Colonic mucosa (tissue), 4 donors: ENCODE measurements around the gene EML1. TPM values are rescaled to one million over a fixed set of nuclear protein-coding genes. Genes with fewer than 3 reads are reported as not detected.

Experiments
- DNase-seq: peaks from one replicate; pipeline ENCODE4 v3.0.0-alpha.2; 2020
- H3K27ac ChIP-seq: fragments of 200-600 bp; one replicate; pipeline ENCODE4 v1.8.0; 2021
- H3K27me3 ChIP-seq: fragments of 200-600 bp; one replicate; pipeline ENCODE4 v1.8.0; 2021
- H3K36me3 ChIP-seq: fragments of 200-600 bp; one replicate; pipeline ENCODE4 v1.8.0; 2021
- H3K4me1 ChIP-seq: fragments of 200-600 bp; one replicate; pipeline ENCODE4 v1.8.0; 2021; ENCODE audit warnings: mild to moderate bottlenecking
- H3K4me3 ChIP-seq: fragments of 200-600 bp; one replicate; pipeline ENCODE4 v1.8.0; 2021
- H3K9ac ChIP-seq, 2 donors: one replicate each; pipeline ENCODE4 v1.7.0; 2013; ENCODE audit warnings: control low read depth in 2 of 2, low read depth in 2 of 2, low read length in 2 of 2
- H3K9me3 ChIP-seq: fragments of 200-600 bp; one replicate; pipeline ENCODE4 v1.8.0; 2021
- intact Hi-C: fragments of 100-400 bp; cut with DNase I; formaldehyde crosslinking; loops from one replicate; pipeline ENCODE4 v1.14.1; 2022
- total RNA-seq, 2 donors: library from RNA; stranded (reverse); fragmentation: NEBNext Ultra II Directional in 1 of 2; extraction: Animal tissue kit (Norgen Biotek cat#: 25700) in 1 of 2; gene quantifications; one replicate each; pipeline ENCODE4 v1.2.1, GENCODE V29; 2021
- TF ChIP-seq, protein P1 (sequence below): fragments of 200-600 bp; IDR thresholded peaks from one replicate; pipeline ENCODE4 v1.8.0; 2022; ENCODE audit warnings: antibody characterized with exemption, mild to moderate bottlenecking
- donor health status: healthy.
- donor health status: DM: no; HTN: no; CAD: no.
- donor health status: DM: no; HTN: no; CAD: no.

Gene EML1
- total RNA-seq, 2 donors from 2014 or later = 3.6 to 14.2 TPM

DNA sequence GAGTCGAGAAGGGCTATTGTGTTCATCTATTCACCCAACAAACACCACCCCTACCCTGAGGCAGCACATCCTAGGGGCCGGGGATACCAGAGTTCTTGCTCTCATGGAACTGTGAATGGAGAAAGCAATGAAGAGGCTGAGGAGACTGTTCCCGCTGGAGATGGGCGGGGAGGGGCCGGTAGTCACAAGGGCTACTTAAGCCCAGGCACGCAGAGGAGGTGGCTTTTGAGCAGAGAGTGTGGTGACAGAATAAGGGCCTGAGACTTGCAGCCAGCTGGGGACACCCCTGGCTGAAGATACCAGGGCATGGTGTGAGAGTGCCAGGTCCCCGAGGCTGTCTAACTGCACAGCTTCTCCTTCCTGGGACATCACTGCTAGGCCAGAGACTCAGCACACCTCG lies 157.9 kb downstream of the EML1 start:
- Histone ChIP-seq H3K27me3 (no peaks in the 10 kb centered on the region), H3K27ac (no peak overlapping the region), H3K36me3 (no peaks in the 10 kb centered on the region), H3K9me3 (no peaks in the 10 kb centered on the region), H3K4me1 (no peaks in the 10 kb centered on the region), H3K9ac (no peak overlapping the region), H3K4me3 (no peak overlapping the region)
- no peak for DNase-seq
- TF ChIP-seq, protein P1, sequence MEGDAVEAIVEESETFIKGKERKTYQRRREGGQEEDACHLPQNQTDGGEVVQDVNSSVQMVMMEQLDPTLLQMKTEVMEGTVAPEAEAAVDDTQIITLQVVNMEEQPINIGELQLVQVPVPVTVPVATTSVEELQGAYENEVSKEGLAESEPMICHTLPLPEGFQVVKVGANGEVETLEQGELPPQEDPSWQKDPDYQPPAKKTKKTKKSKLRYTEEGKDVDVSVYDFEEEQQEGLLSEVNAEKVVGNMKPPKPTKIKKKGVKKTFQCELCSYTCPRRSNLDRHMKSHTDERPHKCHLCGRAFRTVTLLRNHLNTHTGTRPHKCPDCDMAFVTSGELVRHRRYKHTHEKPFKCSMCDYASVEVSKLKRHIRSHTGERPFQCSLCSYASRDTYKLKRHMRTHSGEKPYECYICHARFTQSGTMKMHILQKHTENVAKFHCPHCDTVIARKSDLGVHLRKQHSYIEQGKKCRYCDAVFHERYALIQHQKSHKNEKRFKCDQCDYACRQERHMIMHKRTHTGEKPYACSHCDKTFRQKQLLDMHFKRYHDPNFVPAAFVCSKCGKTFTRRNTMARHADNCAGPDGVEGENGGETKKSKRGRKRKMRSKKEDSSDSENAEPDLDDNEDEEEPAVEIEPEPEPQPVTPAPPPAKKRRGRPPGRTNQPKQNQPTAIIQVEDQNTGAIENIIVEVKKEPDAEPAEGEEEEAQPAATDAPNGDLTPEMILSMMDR = no peak
- intact Hi-C loops = no loop called here

DNA sequence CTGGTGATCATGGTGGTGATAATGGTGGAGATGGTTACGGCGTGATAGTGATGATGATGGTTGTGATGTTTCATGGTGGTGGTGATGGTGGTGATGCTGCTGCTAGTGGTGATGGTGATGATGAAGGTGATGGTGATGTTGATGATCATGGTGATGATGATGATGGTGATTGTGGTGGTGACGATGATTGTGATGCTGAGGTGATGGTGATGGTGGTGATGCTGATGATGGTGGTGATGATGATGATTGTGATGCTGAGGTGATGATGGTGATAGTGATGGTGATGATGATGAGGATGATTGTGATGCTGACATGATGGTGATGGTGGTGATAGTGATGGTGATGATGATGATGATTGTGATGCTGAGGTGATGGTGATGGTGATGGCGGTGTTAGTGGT lies 158.8 kb downstream of the EML1 start:
- intact Hi-C loops = no loop called here
- TF ChIP-seq, protein P1 = no peak
- H3K9me3 ChIP-seq = no peaks in the 10 kb centered on the region
- DNase-seq = no peak
- H3K27me3 ChIP-seq = no peaks in the 10 kb centered on the region
- no peaks in the 10 kb centered on the region for H3K4me1 ChIP-seq
- no peak overlapping the region for H3K9ac ChIP-seq
- H3K36me3 ChIP-seq = no peaks in the 10 kb centered on the region
- no peak overlapping the region for H3K4me3 ChIP-seq
- H3K27ac ChIP-seq = no peak overlapping the region

DNA sequence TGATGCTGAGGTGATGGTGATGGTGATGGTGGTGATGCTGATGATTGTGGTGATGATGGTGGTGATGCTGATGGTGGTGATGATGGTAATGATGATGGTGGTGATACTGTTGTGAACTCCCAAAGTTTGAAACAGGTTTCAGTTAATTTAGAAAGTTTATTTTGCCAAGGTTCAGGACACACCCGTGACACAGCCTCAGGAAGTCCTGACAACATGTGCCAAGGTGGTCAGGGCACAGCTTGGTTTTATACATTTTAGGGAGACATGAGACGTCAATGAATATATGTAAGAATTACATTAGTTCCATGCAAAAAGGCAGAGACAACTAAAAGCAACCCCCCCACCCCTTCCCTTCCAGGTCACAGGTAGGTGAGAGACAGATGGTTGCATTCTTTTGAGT lies 159.2 kb downstream of the EML1 start:
- TF ChIP-seq, protein P1 = no peak

DNA sequence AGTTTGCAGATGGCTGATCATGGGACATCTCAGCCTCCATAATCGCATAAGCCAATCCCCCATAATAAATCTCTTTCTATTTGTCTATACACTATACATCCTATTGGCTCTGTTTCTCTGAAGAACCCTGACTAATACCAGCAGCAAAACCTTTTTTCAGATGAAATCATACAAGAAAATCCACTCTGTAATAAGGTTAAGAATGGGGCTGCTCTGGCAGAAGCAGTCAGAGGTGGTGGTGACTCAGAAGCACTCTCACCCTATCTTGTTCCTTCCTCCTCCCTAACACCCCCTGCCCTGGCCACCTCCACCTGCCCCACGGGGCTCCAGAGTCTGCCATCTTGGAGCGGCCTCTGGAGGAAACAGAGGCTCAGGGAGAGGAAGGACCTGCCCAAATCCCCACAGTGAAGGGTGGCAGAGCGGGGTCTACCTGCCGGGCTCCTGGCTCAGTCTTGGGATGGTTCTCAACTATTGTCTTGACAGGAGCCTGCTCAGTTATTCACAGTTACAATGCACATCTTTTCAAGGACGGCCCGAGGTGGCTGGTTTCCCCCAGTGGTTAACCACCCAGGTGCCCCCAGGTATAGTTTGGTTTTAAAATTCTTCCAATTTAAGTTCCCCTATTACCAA lies 162.7 kb downstream of the EML1 start:
- TF ChIP-seq, protein P1 = no peak
- Histone ChIP-seq H3K4me1 (no peaks in the 10 kb centered on the region), H3K27ac (no peak overlapping the region), H3K9me3 (no peaks in the 10 kb centered on the region), H3K36me3 (no peaks in the 10 kb centered on the region), H3K27me3 (no peaks in the 10 kb centered on the region), H3K9ac (no peak overlapping the region), H3K4me3 (no peak overlapping the region)
- DNase-seq = no peak
- intact Hi-C loops = no loop called here

More for the DNA sequence above, 159.2 kb downstream of the EML1 start:
- Histone ChIP-seq H3K4me1 (no peaks in the 10 kb centered on the region), H3K9me3 (no peaks in the 10 kb centered on the region), H3K27ac (no peak overlapping the region), H3K36me3 (no peaks in the 10 kb centered on the region), H3K4me3 (no peak overlapping the region), H3K27me3 (no peaks in the 10 kb centered on the region), H3K9ac (no peak overlapping the region)
- no peak for DNase-seq
- intact Hi-C loops = no loop called here

DNA sequence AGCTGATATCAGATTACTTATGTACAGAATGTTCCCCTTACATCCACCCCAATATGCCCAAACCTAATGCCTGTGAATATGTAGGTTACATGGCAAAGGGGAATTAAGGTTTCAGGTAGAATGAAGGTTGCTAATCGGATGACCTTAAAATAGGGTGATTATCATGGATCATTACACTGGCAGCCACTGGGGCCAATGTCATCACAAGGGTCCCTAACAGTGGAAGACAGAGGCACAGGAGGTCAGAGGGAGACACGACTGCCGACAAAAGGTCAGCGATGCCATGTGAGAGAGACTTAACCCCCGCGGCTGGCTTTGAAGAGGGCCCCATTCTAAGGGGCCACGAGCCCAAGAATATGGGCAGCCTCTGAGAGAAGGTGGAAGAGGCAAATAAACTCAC lies 165.2 kb downstream of the EML1 start:
- no peak overlapping the region for H3K27ac ChIP-seq
- H3K4me3 ChIP-seq = no peak overlapping the region
- TF ChIP-seq, protein P1 = no peak
- H3K4me1 ChIP-seq = no peaks in the 10 kb centered on the region
- no peaks in the 10 kb centered on the region for H3K9me3 ChIP-seq
- no peaks in the 10 kb centered on the region for H3K27me3 ChIP-seq
- H3K9ac ChIP-seq = no peak overlapping the region
- intact Hi-C loops = no loop called here
- no peaks in the 10 kb centered on the region for H3K36me3 ChIP-seq
- no peak for DNase-seq
